ENCODE data around the gene THRB. TPM values are rescaled to one million over a fixed set of nuclear protein-coding genes. Genes with fewer than 3 reads are reported as not detected.

The THRB gene
- total and polyA plus RNA-seq, 12 donors: 3.8 to 32.8 (median 26.0) TPM

DNA sequence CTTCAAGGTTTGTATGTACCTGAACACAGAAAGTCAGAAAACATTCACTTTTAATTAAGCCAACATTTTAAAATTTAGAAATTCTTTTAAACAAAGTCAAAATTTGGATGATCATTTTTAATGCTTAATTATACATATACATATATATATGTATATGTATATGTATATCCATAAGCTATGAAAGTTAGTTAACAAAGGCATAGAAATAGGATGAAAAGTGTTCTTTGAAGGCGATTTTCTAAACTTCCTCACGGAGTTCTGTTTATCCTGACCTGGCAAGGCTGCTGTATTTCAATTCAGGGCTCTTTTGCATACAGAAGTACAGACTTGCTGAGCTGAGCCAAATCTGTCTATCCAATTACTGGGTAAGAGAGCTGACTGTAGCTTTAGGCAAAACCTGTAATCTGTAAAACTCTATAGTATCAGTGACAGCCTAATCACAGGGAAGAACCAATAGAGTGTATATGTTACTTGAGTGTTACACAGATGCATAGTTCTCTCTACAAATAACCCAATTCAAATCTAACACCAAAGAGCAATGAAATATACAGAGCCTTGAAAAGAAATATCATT is 32.1 kb upstream of the THRB start:
- no peak for DNase-seq
- Histone ChIP-seq H3K27me3 (peaks cover 0 to 10% (median 0%) of the 10 kb centered on the region in 7 donors), H3K9me3 (no peaks in the 10 kb centered on the region), H3K27ac (no peak overlapping the region), H3K4me1 (peaks cover 0 to 10% (median 6%) of the 10 kb centered on the region in 9 donors), H3K4me3 (no peak overlapping the region), H3K36me3 (no peaks in the 10 kb centered on the region)
- 40 to 54% methylated on average over 2 of the region's 2 CpGs for WGBS, 2 donors
- ATAC-seq: no peak
- TF ChIP-seq, protein P1, sequence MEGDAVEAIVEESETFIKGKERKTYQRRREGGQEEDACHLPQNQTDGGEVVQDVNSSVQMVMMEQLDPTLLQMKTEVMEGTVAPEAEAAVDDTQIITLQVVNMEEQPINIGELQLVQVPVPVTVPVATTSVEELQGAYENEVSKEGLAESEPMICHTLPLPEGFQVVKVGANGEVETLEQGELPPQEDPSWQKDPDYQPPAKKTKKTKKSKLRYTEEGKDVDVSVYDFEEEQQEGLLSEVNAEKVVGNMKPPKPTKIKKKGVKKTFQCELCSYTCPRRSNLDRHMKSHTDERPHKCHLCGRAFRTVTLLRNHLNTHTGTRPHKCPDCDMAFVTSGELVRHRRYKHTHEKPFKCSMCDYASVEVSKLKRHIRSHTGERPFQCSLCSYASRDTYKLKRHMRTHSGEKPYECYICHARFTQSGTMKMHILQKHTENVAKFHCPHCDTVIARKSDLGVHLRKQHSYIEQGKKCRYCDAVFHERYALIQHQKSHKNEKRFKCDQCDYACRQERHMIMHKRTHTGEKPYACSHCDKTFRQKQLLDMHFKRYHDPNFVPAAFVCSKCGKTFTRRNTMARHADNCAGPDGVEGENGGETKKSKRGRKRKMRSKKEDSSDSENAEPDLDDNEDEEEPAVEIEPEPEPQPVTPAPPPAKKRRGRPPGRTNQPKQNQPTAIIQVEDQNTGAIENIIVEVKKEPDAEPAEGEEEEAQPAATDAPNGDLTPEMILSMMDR (IDR thresholded peaks at IDR 0.05): no peak
- intact Hi-C loops (cut with DNase I): no loop called here

DNA sequence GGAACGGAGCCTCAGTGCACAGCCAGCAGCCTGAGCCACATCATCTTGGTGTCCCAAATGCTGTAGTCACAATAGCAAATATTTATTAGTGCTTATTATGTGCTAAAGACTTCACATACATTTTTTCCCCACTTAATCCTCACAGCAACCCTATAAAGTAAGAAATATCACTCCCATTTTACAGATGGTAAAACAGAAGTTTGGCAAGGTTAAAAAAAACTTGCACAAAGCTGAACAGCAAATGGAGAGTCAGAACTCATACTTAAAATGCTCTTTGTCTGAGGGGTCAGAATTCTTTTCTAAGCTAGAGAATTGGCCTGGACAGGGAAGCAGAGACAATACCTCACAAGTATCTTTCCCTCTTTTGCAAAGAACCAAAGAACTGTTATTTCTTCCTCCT is 30.9 kb upstream of the THRB start:
- peaks cover 0 to 22% (median 0%) of the 10 kb centered on the region in 7 donors for H3K27me3 ChIP-seq
- DNase-seq (no peak), ATAC-seq (no peak)
- no peaks in the 10 kb centered on the region for H3K36me3 ChIP-seq
- TF ChIP-seq, protein P1 (IDR thresholded peaks at IDR 0.05): no peak
- 100% methylated on average over 1 of the region's 1 CpG for WGBS, 2 donors
- no peaks in the 10 kb centered on the region for H3K9me3 ChIP-seq
- H3K4me3 ChIP-seq: no peak overlapping the region
- H3K27ac ChIP-seq: no peak overlapping the region
- intact Hi-C loops (cut with DNase I): no loop called here
- peaks cover 0 to 16% (median 6%) of the 10 kb centered on the region in 9 donors for H3K4me1 ChIP-seq

DNA sequence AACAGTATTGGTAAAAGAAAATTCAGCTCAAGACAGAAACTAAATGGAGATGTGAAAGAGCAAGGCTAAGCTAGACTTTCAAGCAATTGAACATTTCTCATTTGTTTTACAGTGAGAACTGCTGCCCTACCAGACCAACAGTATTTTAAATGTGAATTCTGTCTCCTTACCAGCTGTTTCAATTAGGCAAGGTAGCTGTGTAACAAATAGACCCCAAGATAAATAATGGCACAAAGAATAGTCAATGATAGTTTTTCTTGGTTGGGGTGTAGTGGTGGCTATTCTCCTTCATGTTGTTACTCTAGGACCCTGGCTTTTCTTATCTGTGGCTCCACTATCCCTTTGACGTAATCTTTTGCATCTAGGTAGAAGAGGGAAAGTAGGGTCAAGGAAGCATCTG is 30.4 kb upstream of the THRB start:
- TF ChIP-seq, protein P1 (IDR thresholded peaks at IDR 0.05): no peak
- no peak overlapping the region for H3K4me3 ChIP-seq
- no peak overlapping the region for H3K27ac ChIP-seq
- DNase-seq: no peak
- H3K4me1 ChIP-seq: peaks cover 0 to 16% (median 6%) of the 10 kb centered on the region in 9 donors
- WGBS, 2 donors: 93 to 100% methylated on average over 1 of the region's 1 CpG
- intact Hi-C loops (cut with DNase I): no loop called here
- H3K9me3 ChIP-seq: no peaks in the 10 kb centered on the region
- H3K36me3 ChIP-seq: no peaks in the 10 kb centered on the region
- ATAC-seq: no peak
- H3K27me3 ChIP-seq: peaks cover 0 to 27% (median 0%) of the 10 kb centered on the region in 7 donors

DNA sequence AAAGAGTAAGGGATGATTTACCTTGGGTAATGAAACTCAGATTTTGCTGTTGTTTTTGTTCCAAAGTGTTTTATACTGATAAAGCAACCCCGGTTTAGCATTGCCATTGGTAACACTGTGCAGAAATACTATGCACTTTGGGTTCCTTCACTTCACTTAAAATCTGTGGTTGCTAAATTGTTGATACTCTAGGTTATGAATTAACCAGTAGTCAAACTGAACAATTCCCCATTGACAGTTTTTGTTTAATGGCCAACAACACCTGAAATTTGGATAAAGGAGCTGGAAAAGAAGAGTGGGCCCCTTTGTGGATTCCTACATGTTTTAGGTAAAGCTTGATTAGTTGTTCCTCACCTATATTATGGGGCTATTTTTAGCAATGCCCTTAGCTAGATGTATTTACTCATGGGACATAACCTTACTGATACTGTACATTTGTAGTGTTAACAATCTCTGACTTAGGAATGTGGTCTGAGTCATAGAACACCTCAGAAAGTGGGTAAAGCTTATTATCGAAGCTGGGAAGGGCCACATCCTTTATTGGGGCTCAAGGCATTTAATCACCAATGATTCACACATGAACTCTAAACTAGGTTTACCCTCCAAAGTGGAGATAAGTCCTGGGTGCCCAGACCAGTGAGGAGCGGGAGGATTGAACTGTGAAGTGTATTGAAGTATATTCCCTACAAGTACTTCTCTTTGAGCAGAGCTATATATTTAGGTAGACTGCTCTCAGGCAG is 29.5 kb upstream of the THRB start:
- Histone ChIP-seq H3K9me3 (no peaks in the 10 kb centered on the region), H3K27ac (no peak overlapping the region), H3K27me3 (peaks cover 0 to 36% (median 0%) of the 10 kb centered on the region in 7 donors), H3K4me1 (peaks cover 0 to 20% (median 6%) of the 10 kb centered on the region in 9 donors), H3K4me3 (no peak overlapping the region), H3K36me3 (no peaks in the 10 kb centered on the region)
- TF ChIP-seq, protein P1 (IDR thresholded peaks at IDR 0.05): no peak
- no peak for DNase-seq
- intact Hi-C loops (cut with DNase I): loop anchor here in 2 of 10 donors (5.0 kb wide), 2 partner anchors 58 to 153 kb away; no protein-coding TSS in a partner anchor
- ATAC-seq: no peak
- WGBS, 2 donors: 89 to 94% methylated on average over 3 of the region's 3 CpGs
